Testis (tissue), 2 donors: ENCODE data around the gene LRFN4.

ENCODE experiments used
- CTCF ChIP-seq, 3 experiments: fragments of 450-650 bp in 2 of 3; fragments of 200-600 bp in 1 of 3; sonication (generic) in 1 of 3; IDR thresholded peaks; one replicate each; pipeline ENCODE4 v1.5.1; 2016 to 2019; ENCODE audit warnings: antibody characterized with exemption in 3 of 3, mild to moderate bottlenecking in 2 of 3, moderate library complexity in 1 of 3
- POLR2A ChIP-seq: fragments of 450-650 bp; IDR thresholded peaks from one replicate; pipeline ENCODE4 v1.6.1; 2017; ENCODE audit warnings: antibody characterized with exemption, mild to moderate bottlenecking, moderate library complexity

DNA sequence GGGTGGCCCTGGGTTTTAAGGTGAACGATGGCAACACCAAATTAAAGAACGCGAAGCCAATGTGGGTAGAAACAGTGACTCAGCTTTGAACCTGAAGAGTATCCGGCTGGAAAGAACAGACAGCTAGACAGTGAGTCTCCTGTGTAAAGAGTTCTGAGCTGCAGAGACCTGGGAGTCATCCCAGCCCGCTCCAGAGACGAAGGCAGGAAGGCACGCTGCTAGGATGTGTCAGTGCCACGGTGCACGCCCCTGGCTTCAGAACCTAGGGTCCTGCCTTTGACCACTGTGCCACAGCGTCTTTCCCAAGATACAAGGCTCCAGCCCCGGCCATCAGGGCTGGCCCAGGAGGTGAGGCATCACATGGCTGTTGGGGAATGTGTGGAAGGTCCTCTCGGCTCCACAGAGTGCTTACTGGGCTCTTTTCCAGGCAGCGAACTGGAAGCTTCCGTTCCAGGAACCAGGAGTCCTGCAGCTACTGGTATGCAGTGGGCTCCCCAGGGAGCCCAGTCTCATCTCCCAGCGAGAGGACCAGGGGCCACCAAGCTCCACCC lies 29.9 kb downstream of the LRFN4 start:
- TF ChIP-seq CTCF (IDR thresholded peaks at IDR 0.05) (no peak), POLR2A (no peak)
